ENCODE measurements around the gene ZNHIT2. TPM values are rescaled to one million over a fixed set of nuclear protein-coding genes. Genes with fewer than 3 reads are reported as not detected.
"Not testable (repeated sequence)": the region's sequence is repeated elsewhere in the genome, so short reads cannot be mapped to it uniquely, and the experiment has no call there.

The ZNHIT2 gene
- total RNA-seq, 3 donors from 2014 or later, result 5.1 to 8.3 (median 6.0) TPM

- Histone ChIP-seq H3K4me3 (no peak overlapping the region), H3K9me3 (no peaks in the 10 kb centered on the region), H3K36me3 (ENCODE audit: low read depth) (peaks cover 5% of the 10 kb centered on the region), H3K4me1 (ENCODE audit: low read depth) (peaks cover 34% of the 10 kb centered on the region)
- intact Hi-C loops (cut with DNase I, micrococcal nuclease), result no loop called here
- no peak for TF ChIP-seq CTCF (IDR thresholded peaks at IDR 0.05)
- ATAC-seq (no peak), DNase-seq (no peak)
Observed at GRCh38 chr11:65120831-65121230, 3.3 kb upstream of the ZNHIT2 start.

GRCh38 chr11:65119670-65119995 lies 2.1 kb upstream of the ZNHIT2 start:
- TF ChIP-seq CTCF (IDR thresholded peaks at IDR 0.05), result no peak
- H3K4me3 ChIP-seq, result no peak overlapping the region
- no peaks in the 10 kb centered on the region for H3K9me3 ChIP-seq
- intact Hi-C loops (cut with DNase I, micrococcal nuclease), result no loop called here
- no peak for ATAC-seq
- H3K36me3 ChIP-seq (ENCODE audit: low read depth), result peaks cover 5% of the 10 kb centered on the region
- DNase-seq, result no peak
- peaks cover 34% of the 10 kb centered on the region for H3K4me1 ChIP-seq (ENCODE audit: low read depth)

- H3K9me3 ChIP-seq; intact Hi-C loops (cut with DNase I, micrococcal nuclease); ATAC-seq; H3K36me3 ChIP-seq (ENCODE audit: low read depth); H3K4me3 ChIP-seq: not testable (repeated sequence)
- peak in 1 of 3 donors; percentile 24 for DNase-seq
- peaks cover 34% of the 10 kb centered on the region for H3K4me1 ChIP-seq (ENCODE audit: low read depth)
Observed at GRCh38 chr11:65118891-65119669, 1.6 kb upstream of the ZNHIT2 start.

- H3K36me3 ChIP-seq (ENCODE audit: low read depth), result peaks cover 5% of the 10 kb centered on the region
- H3K4me3 ChIP-seq, result no peak overlapping the region
- intact Hi-C loops (cut with DNase I, micrococcal nuclease), result no loop called here
- peaks cover 32% of the 10 kb centered on the region for H3K4me1 ChIP-seq (ENCODE audit: low read depth)
- TF ChIP-seq CTCF (IDR thresholded peaks at IDR 0.05), result peak; percentile 5
- no peaks in the 10 kb centered on the region for H3K9me3 ChIP-seq
- DNase-seq (peak in 1 of 3 donors; percentile 62), ATAC-seq (no peak)
Observed at GRCh38 chr11:65118097-65118837, 766 bp upstream of the ZNHIT2 start.

- ATAC-seq, result peak; percentile 14
- Histone ChIP-seq H3K36me3 (ENCODE audit: low read depth) (peaks cover 5% of the 10 kb centered on the region), H3K4me1 (ENCODE audit: low read depth) (peaks cover 38% of the 10 kb centered on the region), H3K9me3 (no peaks in the 10 kb centered on the region), H3K4me3 (peak overlapping the region; percentile 78)
- intact Hi-C loops (cut with DNase I, micrococcal nuclease), result no loop called here
- DNase-seq, result peak; percentile 47 to 81 (median 66)
- no peak for TF ChIP-seq CTCF (IDR thresholded peaks at IDR 0.05)
Observed at GRCh38 chr11:65116370-65117205, 913 bp downstream of the ZNHIT2 start.

Measured in mucosa of descending colon (tissue), 3 donors.